HepG2 (cell line): ENCODE measurements around the gene GHRH. TPM values are rescaled to one million over a fixed set of nuclear protein-coding genes. Genes with fewer than 3 reads are reported as not detected.
A peak's percentile ranks its signal among the peaks of the same experiment; 100 is the strongest.

Experiments
- ATAC-seq: fragments of 200-7000 bp; cut with Tn5 transposase; 3 replicates; pipeline ENCODE4 v1.9.1; 2020; ENCODE audit warnings: mild to moderate bottlenecking, moderate library complexity
- BruUV-seq: library from RNA; stranded (reverse); fragments of 400-500 nt; replicated peaks from 2 replicates; lab custom pipeline; 2021; lab: Mats Ljungman, UMichigan
- CTCF ChIA-PET: fragments of 300-600 bp; formaldehyde crosslinking; extraction: SDS; loops from one replicate; lab custom pipeline; 2021; ENCODE audit warnings: low total read pairs, inconsistent platforms, low intra/inter-chr PET ratio; lab: Yijun Ruan, JAX
- POLR2A ChIA-PET: fragments of 350-600 bp; sonication (Branson Sonifier 250); formaldehyde crosslinking; loops from one replicate; lab custom pipeline; 2020; ENCODE audit warnings: antibody characterized with exemption, inconsistent platforms; lab: Yijun Ruan, JAX
- DNase-seq: peaks from one replicate; pipeline ENCODE4 v3.0.0-alpha.2; 2015; ENCODE audit warnings: low spot score
- FAIRE-seq: peaks from 3 replicates; lab custom pipeline; 2011; peaks lifted over from hg19 to GRCh38; lab: Jason Lieb, UNC
- H2AFZ ChIP-seq: one replicate; pipeline ENCODE4 v1.6.1; 2011; ENCODE audit warnings: low read length, inconsistent platforms
- H3K27ac ChIP-seq: fragments of 300-600 bp; 3 replicates; pipeline ENCODE4 v1.8.0; 2011; ENCODE audit warnings: mixed run types, mild to moderate bottlenecking, mixed read lengths, low read length, inconsistent platforms; ENCODE audit not compliant: insufficient read depth; ENCODE audit errors: extremely low read length
- H3K27me3 ChIP-seq, 2 experiments: fragments of 200-600 bp in 1 of 2; 2 replicates in 1 of 2; 3 replicates in 1 of 2; pipeline versions ENCODE4 v1.6.0 to v1.8.0; 2011; ENCODE audit warnings: low read length in 2 of 2, mild to moderate bottlenecking in 2 of 2, moderate library complexity in 2 of 2, inconsistent platforms in 1 of 2; ENCODE audit not compliant: insufficient read depth in 2 of 2, control insufficient read depth in 1 of 2
- H3K36me3 ChIP-seq, 2 experiments: fragments of 200-600 bp in 1 of 2; replicated peaks in 1 of 2; 2 replicates in 1 of 2; 3 replicates in 1 of 2; pipeline versions ENCODE4 v1.5.1 to v1.8.0; 2011; ENCODE audit warnings: low read length in 2 of 2, inconsistent platforms in 1 of 2; ENCODE audit not compliant: insufficient read depth in 2 of 2, control insufficient read depth in 1 of 2
- H3K4me1 ChIP-seq: 2 replicates; pipeline ENCODE4 v1.5.1; 2012; ENCODE audit warnings: low read length, inconsistent platforms; ENCODE audit not compliant: insufficient read depth
- H3K4me2 ChIP-seq: 2 replicates; pipeline ENCODE4 v1.6.0; 2011; ENCODE audit warnings: low read depth, low read length, inconsistent platforms
- H3K4me3 ChIP-seq, 3 experiments: fragments of 200-600 bp in 1 of 3; sonication (generic), shearing (Covaris generic) in 1 of 3; replicated peaks in 1 of 3; 2 replicates each; pipeline ENCODE4 v1.5.1; 2011 to 2016; ENCODE audit warnings: low read length in 3 of 3, inconsistent platforms in 2 of 3, low read depth in 2 of 3, mild to moderate bottlenecking in 2 of 3, control low read depth in 1 of 3, mixed read lengths in 1 of 3; ENCODE audit not compliant: insufficient read depth in 1 of 3
- H3K79me2 ChIP-seq: one replicate; pipeline ENCODE4 v1.6.1; 2011; ENCODE audit warnings: low read length, inconsistent platforms; ENCODE audit not compliant: insufficient read depth
- H3K9ac ChIP-seq: 2 replicates; pipeline ENCODE4 v1.6.0; 2011; ENCODE audit warnings: mild to moderate bottlenecking, low read depth, low read length, inconsistent platforms; ENCODE audit not compliant: insufficient read depth
- H3K9me3 ChIP-seq: 2 replicates; pipeline ENCODE4 v1.5.1; 2012; ENCODE audit warnings: mild to moderate bottlenecking, low read length
- H4K20me1 ChIP-seq: 2 replicates; pipeline ENCODE4 v1.6.0; 2011; ENCODE audit warnings: inconsistent platforms, mild to moderate bottlenecking, low read length, moderate library complexity; ENCODE audit not compliant: insufficient read depth
- AGO2 ChIP-seq: fragments of 200-400 bp; formaldehyde crosslinking; optimal IDR thresholded peaks from 2 replicates; pipeline ENCODE3; 2017; ENCODE audit warnings: mild to moderate bottlenecking, low read depth, low read length, moderate library complexity
- ELF3 ChIP-seq: IDR thresholded peaks from 2 replicates; pipeline ENCODE4 v1.6.1; 2016; ENCODE audit warnings: missing genetic modification reagents, missing compliant biosample characterization
- EZH2 ChIP-seq: conservative IDR thresholded peaks from 2 replicates; pipeline ENCODE4 v1.6.1; 2012; ENCODE audit warnings: mild to moderate bottlenecking, low read depth, low read length, moderate library complexity
- GZF1 ChIP-seq: sonication (generic); formaldehyde crosslinking; IDR thresholded peaks from 2 replicates; pipeline ENCODE4 v1.5.1; 2020; ENCODE audit warnings: mild to moderate bottlenecking, missing genetic modification reagents
- LCORL ChIP-seq, 2 experiments: fragments of 450-650 bp in 1 of 2; sonication (generic) in 1 of 2; formaldehyde crosslinking in 1 of 2; IDR thresholded peaks; 2 replicates each; pipeline versions ENCODE4 v1.5.0 to v1.6.1; 2017 to 2020; ENCODE audit warnings: antibody characterized with exemption in 1 of 2, missing genetic modification reagents in 1 of 2
- MLLT10 ChIP-seq: sonication (generic); formaldehyde crosslinking; IDR thresholded peaks from 2 replicates; pipeline ENCODE4 v1.4.0; 2020; ENCODE audit warnings: missing genetic modification reagents
- NR2C2 ChIP-seq: sonication (generic); formaldehyde crosslinking; IDR thresholded peaks from 2 replicates; pipeline ENCODE4 v1.4.0; 2020; ENCODE audit warnings: missing genetic modification reagents, mild to moderate bottlenecking, moderate library complexity, borderline replicate concordance
- NR2F2 ChIP-seq: IDR thresholded peaks from 2 replicates; pipeline ENCODE4 v1.6.1; 2012; ENCODE audit warnings: low read depth, inconsistent platforms, borderline replicate concordance
- RXRA ChIP-seq: sonication (generic); formaldehyde crosslinking; IDR thresholded peaks from 2 replicates; pipeline ENCODE4 v1.5.1; 2020; ENCODE audit warnings: missing genetic modification reagents
- SRY ChIP-seq: sonication (generic); formaldehyde crosslinking; IDR thresholded peaks from 2 replicates; pipeline ENCODE4 v1.8.0; 2022; ENCODE audit warnings: mild to moderate bottlenecking, missing genetic modification reagents
- ZBTB8A ChIP-seq: sonication (generic); formaldehyde crosslinking; IDR thresholded peaks from 2 replicates; pipeline ENCODE4 v1.4.0; 2020; ENCODE audit warnings: mild to moderate bottlenecking, low read depth, missing genetic modification reagents, borderline replicate concordance
- ZNF430 ChIP-seq: sonication (generic); formaldehyde crosslinking; IDR thresholded peaks from 2 replicates; pipeline ENCODE4 v1.9.0; 2021; ENCODE audit warnings: mild to moderate bottlenecking, missing genetic modification reagents
- ZNF768 ChIP-seq: sonication (generic); formaldehyde crosslinking; IDR thresholded peaks from 2 replicates; pipeline ENCODE4 v1.4.0; 2020; ENCODE audit warnings: missing genetic modification reagents
- ZNF891 ChIP-seq: sonication (generic); formaldehyde crosslinking; IDR thresholded peaks from 2 replicates; pipeline ENCODE4 v1.5.0; 2020; ENCODE audit warnings: mild to moderate bottlenecking, missing genetic modification reagents
- ZSCAN20 ChIP-seq: sonication (generic); formaldehyde crosslinking; IDR thresholded peaks from 2 replicates; pipeline ENCODE4 v1.4.0; 2020; ENCODE audit warnings: missing genetic modification reagents, mild to moderate bottlenecking, borderline replicate concordance
- WGBS: methylation state at CpG from one replicate; pipeline ENCODE4 v1.1.6; 2017; ENCODE audit warnings: low lambda C conversion rate; 5-methylcytosine and 5-hydroxymethylcytosine counted together
- in situ Hi-C: cut with HindIII; loops from 2 replicates; pipeline ENCODE4 v1.10.0; 2017; ENCODE audit warnings: low pct_unique_long_range_greater_than_20kb; ENCODE audit not compliant: extremely low pct_ligation_motif_present
- intact Hi-C: fragments of 100-400 bp; cut with micrococcal nuclease; formaldehyde crosslinking; loops from one replicate; pipeline ENCODE4 v1.10.0; 2022; ENCODE audit not compliant: unreplicated experiment
- polyA plus RNA-seq, 8 experiments: library from polyadenylated mRNA; depleted of rRNA in 3 of 8; stranded (reverse) in 7 of 8; unstranded in 1 of 8; fragments of >200 nt; fragmentation: Illumina TruSeq in 4 of 8; extraction: Trizol in 4 of 8; gene quantifications; 2 replicates each; pipeline versions ENCODE4 v1.2.1 to v1.2.3, GENCODE V29; 2011 to 2016; ENCODE audit warnings: low read depth in 4 of 8, missing spikeins in 1 of 8, mixed read lengths in 1 of 8; ENCODE audit not compliant: insufficient read depth in 1 of 8
- total RNA-seq, 5 experiments: library from RNA; depleted of rRNA; stranded (reverse); fragments of >200 nt; fragmentation: Illumina TruSeq; extraction: Trizol; gene quantifications; 2 replicates each; pipeline ENCODE4 v1.2.3, GENCODE V29; 2016; ENCODE audit warnings: low read depth in 1 of 5
- TF ChIP-seq, protein P1 (sequence below): sonication (generic); formaldehyde crosslinking; IDR thresholded peaks from 2 replicates; pipeline ENCODE4 v1.8.1; 2023; ENCODE audit warnings: mild to moderate bottlenecking, missing genetic modification reagents, borderline replicate concordance
- TF ChIP-seq, protein P2 (sequence below): sonication (generic); formaldehyde crosslinking; IDR thresholded peaks from 2 replicates; pipeline ENCODE4 v1.4.0; 2020; ENCODE audit warnings: mild to moderate bottlenecking, low read depth, missing genetic modification reagents
- TF ChIP-seq, protein P3 (sequence below): sonication (generic); formaldehyde crosslinking; IDR thresholded peaks from 2 replicates; pipeline ENCODE4 v1.5.0; 2020; ENCODE audit warnings: mild to moderate bottlenecking, missing genetic modification reagents, borderline replicate concordance
- TF ChIP-seq, protein P4 (sequence below): sonication (generic); formaldehyde crosslinking; IDR thresholded peaks from 2 replicates; pipeline ENCODE4 v1.5.0; 2020; ENCODE audit warnings: missing genetic modification reagents

The GHRH gene
- total and polyA plus RNA-seq, 2 of the 13 experiments (the other 11 are each of a cell fraction or from before 2014, with no cell fraction given): not detected

DNA sequence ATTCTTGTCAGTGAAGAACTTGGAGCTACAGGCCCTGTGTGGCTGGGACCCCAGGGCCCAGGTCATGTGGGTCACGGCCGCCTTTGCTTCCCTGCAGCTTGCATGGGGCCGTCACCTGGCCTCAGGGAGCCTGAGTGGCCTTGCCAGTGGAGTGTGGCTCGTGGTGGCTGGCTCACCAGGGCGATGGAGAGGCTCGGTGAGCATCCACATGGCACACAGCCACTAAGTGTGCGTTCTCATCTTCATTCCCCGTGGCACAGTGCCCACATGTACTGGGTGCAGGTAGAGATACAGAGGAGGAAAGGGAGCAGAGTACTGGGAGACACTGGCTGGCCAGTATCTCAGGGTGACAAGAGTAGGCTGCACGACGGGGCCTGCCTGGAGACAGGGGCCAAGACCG lies 49.3 kb upstream of the GHRH start:
- CTCF ChIA-PET: no interaction called here

More for the DNA sequence above, 49.3 kb upstream of the GHRH start:
- no peak overlapping the region for H3K9ac ChIP-seq
- POLR2A ChIA-PET: no interaction called here
- FAIRE-seq: no peak
- no peak overlapping the region for H3K27ac ChIP-seq
- BruUV-seq: no TSS peak
- H2AFZ ChIP-seq: no peak overlapping the region
- intact Hi-C loops: no loop called here
- no peaks in the 10 kb centered on the region for H3K27me3 ChIP-seq
- no peaks in the 10 kb centered on the region; the same call in 1 of the 2 replicates for H4K20me1 ChIP-seq
- H3K9me3 ChIP-seq: no peaks in the 10 kb centered on the region
- TF ChIP-seq, protein P1, sequence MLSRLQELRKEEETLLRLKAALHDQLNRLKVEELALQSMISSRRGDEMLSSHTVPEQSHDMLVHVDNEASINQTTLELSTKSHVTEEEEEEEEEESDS: no peak
- TF ChIP-seq LCORL (IDR thresholded peaks at IDR 0.05): no peak
- TF ChIP-seq LCORL (CRISPR knock-in tag; IDR thresholded peaks at IDR 0.05): no peak
- TF ChIP-seq ZNF768 (CRISPR knock-in tag): peak; percentile 55; the same call in 1 of the 2 replicates
- TF ChIP-seq, protein P2, sequence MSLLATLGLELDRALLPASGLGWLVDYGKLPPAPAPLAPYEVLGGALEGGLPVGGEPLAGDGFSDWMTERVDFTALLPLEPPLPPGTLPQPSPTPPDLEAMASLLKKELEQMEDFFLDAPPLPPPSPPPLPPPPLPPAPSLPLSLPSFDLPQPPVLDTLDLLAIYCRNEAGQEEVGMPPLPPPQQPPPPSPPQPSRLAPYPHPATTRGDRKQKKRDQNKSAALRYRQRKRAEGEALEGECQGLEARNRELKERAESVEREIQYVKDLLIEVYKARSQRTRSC (CRISPR knock-in tag): no peak
- no peak for TF ChIP-seq ZBTB8A
- TF ChIP-seq NR2F2: no peak
- peak; percentile 52 for TF ChIP-seq AGO2
- no peak for TF ChIP-seq ELF3
- no peak for TF ChIP-seq ZNF430 (CRISPR knock-in tag)
- TF ChIP-seq GZF1 (CRISPR knock-in tag): no peak
- TF ChIP-seq, protein P3, sequence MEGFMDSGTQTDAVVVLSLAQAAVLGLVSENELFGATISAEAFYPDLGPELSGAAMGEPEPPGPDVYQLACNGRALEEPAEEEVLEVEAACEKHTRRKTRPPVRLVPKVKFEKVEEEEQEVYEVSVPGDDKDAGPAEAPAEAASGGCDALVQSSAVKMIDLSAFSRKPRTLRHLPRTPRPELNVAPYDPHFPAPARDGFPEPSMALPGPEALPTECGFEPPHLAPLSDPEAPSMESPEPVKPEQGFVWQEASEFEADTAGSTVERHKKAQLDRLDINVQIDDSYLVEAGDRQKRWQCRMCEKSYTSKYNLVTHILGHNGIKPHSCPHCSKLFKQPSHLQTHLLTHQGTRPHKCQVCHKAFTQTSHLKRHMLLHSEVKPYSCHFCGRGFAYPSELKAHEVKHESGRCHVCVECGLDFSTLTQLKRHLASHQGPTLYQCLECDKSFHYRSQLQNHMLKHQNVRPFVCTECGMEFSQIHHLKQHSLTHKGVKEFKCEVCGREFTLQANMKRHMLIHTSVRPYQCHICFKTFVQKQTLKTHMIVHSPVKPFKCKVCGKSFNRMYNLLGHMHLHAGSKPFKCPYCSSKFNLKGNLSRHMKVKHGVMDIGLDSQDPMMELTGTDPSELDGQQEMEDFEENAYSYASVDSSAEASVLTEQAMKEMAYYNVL: no peak
- 0 out of 2 replicates have a peak, but pooled peaks have one; percentile 34 for TF ChIP-seq RXRA (CRISPR knock-in tag)
- TF ChIP-seq MLLT10: no peak
- TF ChIP-seq ZNF891: peak; percentile 46; the same call in 1 of the 2 replicates
- TF ChIP-seq EZH2: no peak
- TF ChIP-seq SRY: no peak
- no peak for TF ChIP-seq ZSCAN20 (CRISPR knock-in tag)
- no peak for TF ChIP-seq NR2C2 (CRISPR knock-in tag)
- TF ChIP-seq, protein P4, sequence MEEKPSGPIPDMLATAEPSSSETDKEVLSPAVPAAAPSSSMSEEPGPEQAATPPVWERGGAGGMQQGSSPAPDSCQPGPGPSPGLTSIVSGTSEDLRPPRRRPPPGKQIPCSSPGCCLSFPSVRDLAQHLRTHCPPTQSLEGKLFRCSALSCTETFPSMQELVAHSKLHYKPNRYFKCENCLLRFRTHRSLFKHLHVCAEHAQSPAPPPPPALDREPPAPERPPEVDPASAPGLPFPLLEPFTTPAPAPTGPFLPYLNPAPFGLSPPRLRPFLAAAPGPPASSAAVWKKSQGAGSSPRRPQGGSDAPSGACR (CRISPR knock-in tag): no peak
- TF ChIP-seq, all 625 proteins: peak for 4
- no peak for ATAC-seq
- H3K4me1 ChIP-seq: peaks cover 20% of the 10 kb centered on the region
- H3K4me2 ChIP-seq: no peak overlapping the region
- DNase-seq: no peak
- H3K36me3 ChIP-seq: peaks cover 14 to 31% of the 10 kb centered on the region in 2 experiments; a peak in 4 of 5 replicates
- H3K4me3 ChIP-seq: no peak overlapping the region
- WGBS: 95% methylated on average over 11 of the region's 11 CpGs
- H3K79me2 ChIP-seq: peaks cover 2% of the 10 kb centered on the region
- in situ Hi-C loops: no loop called here
